ENCODE measurements around the gene GRID2. TPM values are rescaled to one million over a fixed set of nuclear protein-coding genes. Genes with fewer than 3 reads are reported as not detected.

GRID2 gene
- total RNA-seq, 1 donor from 2014 or later: not detected

GRCh38 chr4:93761286-93761685 lies 1457.5 kb downstream of the GRID2 start:
- no peaks in the 10 kb centered on the region for H3K9me3 Mint-ChIP-seq (ENCODE audit: unreplicated experiment)
- no peak overlapping the region for H3K4me3 Mint-ChIP-seq (ENCODE audit: unreplicated experiment)
- peaks cover 50% of the 10 kb centered on the region for H3K27me3 Mint-ChIP-seq (ENCODE audit: unreplicated experiment)
- H3K36me3 Mint-ChIP-seq (ENCODE audit: unreplicated experiment): no peaks in the 10 kb centered on the region
- DNase-seq (ENCODE audit: extremely low spot score, unreplicated experiment): no peak
- H3K27ac Mint-ChIP-seq (ENCODE audit: unreplicated experiment): no peak overlapping the region
- TF ChIP-seq, protein P1, sequence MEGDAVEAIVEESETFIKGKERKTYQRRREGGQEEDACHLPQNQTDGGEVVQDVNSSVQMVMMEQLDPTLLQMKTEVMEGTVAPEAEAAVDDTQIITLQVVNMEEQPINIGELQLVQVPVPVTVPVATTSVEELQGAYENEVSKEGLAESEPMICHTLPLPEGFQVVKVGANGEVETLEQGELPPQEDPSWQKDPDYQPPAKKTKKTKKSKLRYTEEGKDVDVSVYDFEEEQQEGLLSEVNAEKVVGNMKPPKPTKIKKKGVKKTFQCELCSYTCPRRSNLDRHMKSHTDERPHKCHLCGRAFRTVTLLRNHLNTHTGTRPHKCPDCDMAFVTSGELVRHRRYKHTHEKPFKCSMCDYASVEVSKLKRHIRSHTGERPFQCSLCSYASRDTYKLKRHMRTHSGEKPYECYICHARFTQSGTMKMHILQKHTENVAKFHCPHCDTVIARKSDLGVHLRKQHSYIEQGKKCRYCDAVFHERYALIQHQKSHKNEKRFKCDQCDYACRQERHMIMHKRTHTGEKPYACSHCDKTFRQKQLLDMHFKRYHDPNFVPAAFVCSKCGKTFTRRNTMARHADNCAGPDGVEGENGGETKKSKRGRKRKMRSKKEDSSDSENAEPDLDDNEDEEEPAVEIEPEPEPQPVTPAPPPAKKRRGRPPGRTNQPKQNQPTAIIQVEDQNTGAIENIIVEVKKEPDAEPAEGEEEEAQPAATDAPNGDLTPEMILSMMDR (IDR thresholded peaks at IDR 0.05): no peak
- H3K4me1 Mint-ChIP-seq (ENCODE audit: unreplicated experiment): peaks cover 9% of the 10 kb centered on the region

- Mint-ChIP-seq H3K36me3 (ENCODE audit: unreplicated experiment) (no peaks in the 10 kb centered on the region), H3K4me1 (ENCODE audit: unreplicated experiment) (no peaks in the 10 kb centered on the region), H3K27ac (ENCODE audit: unreplicated experiment) (no peak overlapping the region), H3K9me3 (ENCODE audit: unreplicated experiment) (no peaks in the 10 kb centered on the region), H3K27me3 (ENCODE audit: unreplicated experiment) (peaks cover 64% of the 10 kb centered on the region), H3K4me3 (ENCODE audit: unreplicated experiment) (no peak overlapping the region)
- TF ChIP-seq, protein P1 (IDR thresholded peaks at IDR 0.05): peak; percentile 85
- no peak for DNase-seq (ENCODE audit: extremely low spot score, unreplicated experiment)
Observed at GRCh38 chr4:93764639-93765246, 1461.0 kb downstream of the GRID2 start.

DNA sequence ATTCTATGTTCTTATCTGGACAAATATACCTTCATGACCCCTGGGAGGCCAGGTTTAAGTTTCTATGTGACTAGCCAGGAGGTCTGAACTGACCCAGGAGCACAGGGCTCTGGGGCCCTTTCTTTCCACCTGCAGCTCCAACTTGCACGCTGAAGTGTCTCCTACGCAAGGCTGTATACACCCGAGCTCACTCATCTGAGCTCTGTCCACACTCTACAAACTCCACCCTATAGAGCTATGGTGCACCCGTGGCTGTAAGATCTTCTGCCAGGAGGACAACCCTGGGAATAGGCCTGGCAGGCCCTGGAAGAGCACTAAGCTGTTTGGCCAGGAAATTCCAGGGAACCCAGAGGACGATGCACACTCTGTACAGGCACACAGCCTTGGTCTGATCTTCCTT lies 1464.2 kb downstream of the GRID2 start:
- Mint-ChIP-seq H3K4me3 (ENCODE audit: unreplicated experiment) (no peak overlapping the region), H3K36me3 (ENCODE audit: unreplicated experiment) (no peaks in the 10 kb centered on the region), H3K4me1 (ENCODE audit: unreplicated experiment) (no peaks in the 10 kb centered on the region), H3K9me3 (ENCODE audit: unreplicated experiment) (no peaks in the 10 kb centered on the region), H3K27ac (ENCODE audit: unreplicated experiment) (no peak overlapping the region), H3K27me3 (ENCODE audit: unreplicated experiment) (peaks cover 54% of the 10 kb centered on the region)
- DNase-seq (ENCODE audit: extremely low spot score, unreplicated experiment): no peak
- TF ChIP-seq, protein P1 (IDR thresholded peaks at IDR 0.05): no peak

GRCh38 chr4:93770201-93770600 lies 1466.4 kb downstream of the GRID2 start:
- Mint-ChIP-seq H3K4me3 (ENCODE audit: unreplicated experiment) (no peak overlapping the region), H3K36me3 (ENCODE audit: unreplicated experiment) (no peaks in the 10 kb centered on the region), H3K4me1 (ENCODE audit: unreplicated experiment) (no peaks in the 10 kb centered on the region), H3K27ac (ENCODE audit: unreplicated experiment) (no peak overlapping the region), H3K9me3 (ENCODE audit: unreplicated experiment) (no peaks in the 10 kb centered on the region), H3K27me3 (ENCODE audit: unreplicated experiment) (peaks cover 38% of the 10 kb centered on the region)
- TF ChIP-seq, protein P1 (IDR thresholded peaks at IDR 0.05): no peak
- DNase-seq (ENCODE audit: extremely low spot score, unreplicated experiment): no peak

DNA sequence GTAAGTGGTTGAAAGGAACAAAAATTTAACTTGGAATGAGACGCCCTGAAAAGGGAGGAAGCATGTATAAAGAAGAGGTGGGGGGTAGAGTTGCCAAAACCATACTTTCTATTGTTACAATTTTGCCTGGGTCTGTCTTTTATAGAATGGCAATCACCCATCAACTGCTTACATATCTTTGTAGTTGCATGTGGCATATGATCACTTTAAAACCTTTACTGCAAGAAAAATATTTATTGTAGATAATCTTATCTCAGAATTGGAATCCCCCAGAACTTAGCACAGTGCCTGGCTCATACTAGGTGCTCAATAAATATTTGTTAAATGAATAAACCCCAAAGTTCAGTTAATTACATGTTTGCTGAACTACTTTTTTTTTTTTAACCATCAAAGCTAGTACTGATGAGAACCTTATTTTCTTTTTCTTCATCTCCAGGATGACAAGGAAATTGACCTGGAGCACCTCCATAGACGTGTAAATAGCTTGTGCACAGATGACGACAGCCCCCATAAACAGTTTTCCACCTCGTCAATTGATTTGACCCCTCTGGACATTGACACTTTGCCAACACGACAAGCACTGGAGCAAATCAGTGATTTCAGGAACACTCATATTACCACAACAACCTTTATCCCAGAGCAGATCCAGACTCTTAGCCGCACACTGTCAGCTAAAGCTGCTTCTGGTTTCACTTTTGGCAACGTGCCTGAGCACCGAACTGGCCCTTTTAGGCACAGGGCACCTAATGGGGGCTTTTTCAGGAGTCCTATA lies 1468.1 kb downstream of the GRID2 start:
- DNase-seq (ENCODE audit: extremely low spot score, unreplicated experiment): no peak
- TF ChIP-seq, protein P1 (IDR thresholded peaks at IDR 0.05): no peak
- H3K9me3 Mint-ChIP-seq (ENCODE audit: unreplicated experiment): no peaks in the 10 kb centered on the region
- H3K36me3 Mint-ChIP-seq (ENCODE audit: unreplicated experiment): no peaks in the 10 kb centered on the region
- H3K27ac Mint-ChIP-seq (ENCODE audit: unreplicated experiment): no peak overlapping the region
- peaks cover 29% of the 10 kb centered on the region for H3K27me3 Mint-ChIP-seq (ENCODE audit: unreplicated experiment)
- H3K4me1 Mint-ChIP-seq (ENCODE audit: unreplicated experiment): no peaks in the 10 kb centered on the region
- H3K4me3 Mint-ChIP-seq (ENCODE audit: unreplicated experiment): no peak overlapping the region
